ENCODE data around the gene C16orf87. TPM values are rescaled to one million over a fixed set of nuclear protein-coding genes. Genes with fewer than 3 reads are reported as not detected.

The C16orf87 gene
- total RNA-seq, 1 donor from 2014 or later = 28.6 TPM

- no peaks in the 10 kb centered on the region for H3K9me3 Mint-ChIP-seq
- H3K4me3 Mint-ChIP-seq = no peak overlapping the region
- no peaks in the 10 kb centered on the region for H3K36me3 Mint-ChIP-seq
- H3K27ac Mint-ChIP-seq = no peak overlapping the region
- H3K27me3 Mint-ChIP-seq (ENCODE audit: low read depth) = no peaks in the 10 kb centered on the region
- peaks cover 59% of the 10 kb centered on the region for H3K4me1 Mint-ChIP-seq
- DNase-seq (ENCODE audit: low spot score in 2 of 2, unreplicated experiment in 2 of 2) = no peak
- TF ChIP-seq CTCF (IDR thresholded peaks at IDR 0.05; ENCODE audit: unreplicated experiment) = no peak
Observed at GRCh38 chr16:46855389-46855788, 24.4 kb upstream of the C16orf87 start.

- DNase-seq (ENCODE audit: low spot score in 2 of 2, unreplicated experiment in 2 of 2) = no peak
- TF ChIP-seq CTCF (IDR thresholded peaks at IDR 0.05; ENCODE audit: unreplicated experiment) = no peak
- H3K4me3 Mint-ChIP-seq = no peak overlapping the region
- H3K27me3 Mint-ChIP-seq (ENCODE audit: low read depth) = no peaks in the 10 kb centered on the region
- no peaks in the 10 kb centered on the region for H3K36me3 Mint-ChIP-seq
- peak overlapping the region; percentile 64 for H3K27ac Mint-ChIP-seq
- H3K9me3 Mint-ChIP-seq = no peaks in the 10 kb centered on the region
- H3K4me1 Mint-ChIP-seq = peaks cover 59% of the 10 kb centered on the region
Observed at GRCh38 chr16:46854846-46855245, 23.9 kb upstream of the C16orf87 start.

- no peaks in the 10 kb centered on the region for H3K36me3 Mint-ChIP-seq
- H3K9me3 Mint-ChIP-seq = no peaks in the 10 kb centered on the region
- peak; percentile 60 to 81 for DNase-seq (ENCODE audit: low spot score in 2 of 2, unreplicated experiment in 2 of 2)
- H3K27me3 Mint-ChIP-seq (ENCODE audit: low read depth) = no peaks in the 10 kb centered on the region
- H3K4me1 Mint-ChIP-seq = peaks cover 59% of the 10 kb centered on the region
- H3K27ac Mint-ChIP-seq = peak overlapping the region; percentile 90
- TF ChIP-seq CTCF (IDR thresholded peaks at IDR 0.05; ENCODE audit: unreplicated experiment) = peak; percentile 51
- no peak overlapping the region for H3K4me3 Mint-ChIP-seq
Observed at GRCh38 chr16:46853713-46854443, 22.9 kb upstream of the C16orf87 start.

- TF ChIP-seq CTCF (IDR thresholded peaks at IDR 0.05; ENCODE audit: unreplicated experiment) = no peak
- DNase-seq (ENCODE audit: low spot score in 2 of 2, unreplicated experiment in 2 of 2) = no peak
- Mint-ChIP-seq H3K4me1 (peaks cover 46% of the 10 kb centered on the region), H3K27me3 (ENCODE audit: low read depth) (no peaks in the 10 kb centered on the region), H3K9me3 (no peaks in the 10 kb centered on the region), H3K4me3 (no peak overlapping the region), H3K36me3 (no peaks in the 10 kb centered on the region), H3K27ac (peak overlapping the region; percentile 90)
Observed at GRCh38 chr16:46852130-46852529, 21.1 kb upstream of the C16orf87 start.

GRCh38 chr16:46850619-46851555 lies 19.9 kb upstream of the C16orf87 start:
- Mint-ChIP-seq H3K4me1 (peaks cover 43% of the 10 kb centered on the region), H3K4me3 (no peak overlapping the region), H3K36me3 (no peaks in the 10 kb centered on the region), H3K27ac (peak overlapping the region; percentile 54), H3K27me3 (ENCODE audit: low read depth) (no peaks in the 10 kb centered on the region), H3K9me3 (no peaks in the 10 kb centered on the region)
- DNase-seq (ENCODE audit: low spot score in 2 of 2, unreplicated experiment in 2 of 2) = no peak
- TF ChIP-seq CTCF (IDR thresholded peaks at IDR 0.05; ENCODE audit: unreplicated experiment) = no peak
